Activated CD4-positive, alpha-beta T cell treated with anti-CD3 and anti-CD28 coated beads, Interleukin-2, amount 10 ng/mL, durations not matched to agents 24 days and 14 days (primary cell): ENCODE measurements around the gene EGFLAM. TPM values are rescaled to one million over a fixed set of nuclear protein-coding genes. Genes with fewer than 3 reads are reported as not detected.

ENCODE experiments used
- DNase-seq: peaks from one replicate; pipeline ENCODE4 v3.0.0; 2022
- H3K27ac Mint-ChIP-seq: one replicate; pipeline ENCODE4 v1.8.0; 2022; ENCODE audit warnings: mild to moderate bottlenecking, mixed read lengths
- H3K27me3 Mint-ChIP-seq: one replicate; pipeline ENCODE4 v1.8.0; 2022; ENCODE audit warnings: mixed read lengths
- H3K36me3 Mint-ChIP-seq: one replicate; pipeline ENCODE4 v1.8.0; 2022; ENCODE audit warnings: low read depth, mild to moderate bottlenecking, mixed read lengths
- H3K4me1 Mint-ChIP-seq: one replicate; pipeline ENCODE4 v1.8.0; 2021; ENCODE audit warnings: mixed read lengths
- H3K4me3 Mint-ChIP-seq: one replicate; pipeline ENCODE4 v1.8.0; 2022; ENCODE audit warnings: mild to moderate bottlenecking, moderate library complexity, mixed read lengths
- H3K9me3 Mint-ChIP-seq: one replicate; pipeline ENCODE4 v1.8.0; 2021; ENCODE audit warnings: mixed read lengths
- intact Hi-C: fragments of 100-400 bp; cut with micrococcal nuclease; formaldehyde crosslinking; loops from one replicate; pipeline ENCODE4 v1.15.1; 2023
- total RNA-seq: library from RNA; stranded (reverse); gene quantifications from 2 replicates; pipeline ENCODE4 v1.2.3, GENCODE V29; 2022

EGFLAM gene
- total RNA-seq, 1 donor from 2014 or later, result not detected

- Mint-ChIP-seq H3K4me3 (no peak overlapping the region), H3K9me3 (no peaks in the 10 kb centered on the region), H3K36me3 (no peaks in the 10 kb centered on the region), H3K4me1 (no peaks in the 10 kb centered on the region), H3K27me3 (peaks cover 2% of the 10 kb centered on the region), H3K27ac (no peak overlapping the region)
- intact Hi-C loops, result no loop called here
- DNase-seq, result no peak
Observed at GRCh38 chr5:38287124-38287523, 28.8 kb downstream of the EGFLAM start.

- Mint-ChIP-seq H3K27ac (no peak overlapping the region), H3K36me3 (no peaks in the 10 kb centered on the region), H3K4me1 (no peaks in the 10 kb centered on the region), H3K9me3 (no peaks in the 10 kb centered on the region), H3K27me3 (no peaks in the 10 kb centered on the region), H3K4me3 (no peak overlapping the region)
- no peak for DNase-seq
- intact Hi-C loops, result no loop called here
Observed at GRCh38 chr5:38289457-38289856, 31.1 kb downstream of the EGFLAM start.

- Mint-ChIP-seq H3K4me1 (no peaks in the 10 kb centered on the region), H3K36me3 (no peaks in the 10 kb centered on the region), H3K27ac (no peak overlapping the region), H3K27me3 (no peaks in the 10 kb centered on the region), H3K9me3 (no peaks in the 10 kb centered on the region), H3K4me3 (no peak overlapping the region)
- DNase-seq, result no peak
- intact Hi-C loops, result no loop called here
Observed at GRCh38 chr5:38290028-38290653, 31.8 kb downstream of the EGFLAM start.

- DNase-seq, result no peak
- Mint-ChIP-seq H3K4me3 (no peak overlapping the region), H3K27ac (no peak overlapping the region)
Observed at GRCh38 chr5:38291355-38291754, 33.0 kb downstream of the EGFLAM start.

GRCh38 chr5:38292228-38292627 lies 33.9 kb downstream of the EGFLAM start:
- Mint-ChIP-seq H3K4me3 (no peak overlapping the region), H3K27ac (no peak overlapping the region), H3K36me3 (no peaks in the 10 kb centered on the region), H3K27me3 (no peaks in the 10 kb centered on the region), H3K4me1 (no peaks in the 10 kb centered on the region), H3K9me3 (no peaks in the 10 kb centered on the region)
- no peak for DNase-seq
- intact Hi-C loops, result no loop called here

More at GRCh38 chr5:38291355-38291754, 33.0 kb downstream of the EGFLAM start:
- Mint-ChIP-seq H3K4me1 (no peaks in the 10 kb centered on the region), H3K36me3 (no peaks in the 10 kb centered on the region), H3K9me3 (no peaks in the 10 kb centered on the region), H3K27me3 (no peaks in the 10 kb centered on the region)
- intact Hi-C loops, result no loop called here

GRCh38 chr5:38295751-38296150 lies 37.4 kb downstream of the EGFLAM start:
- no peak overlapping the region for H3K4me3 Mint-ChIP-seq

GRCh38 chr5:38297830-38298608 lies 39.7 kb downstream of the EGFLAM start:
- Mint-ChIP-seq H3K9me3 (no peaks in the 10 kb centered on the region), H3K4me1 (no peaks in the 10 kb centered on the region), H3K27me3 (no peaks in the 10 kb centered on the region), H3K4me3 (no peak overlapping the region), H3K36me3 (no peaks in the 10 kb centered on the region), H3K27ac (no peak overlapping the region)
- intact Hi-C loops, result no loop called here
- no peak for DNase-seq

More at GRCh38 chr5:38295751-38296150, 37.4 kb downstream of the EGFLAM start:
- intact Hi-C loops, result no loop called here
- Mint-ChIP-seq H3K36me3 (no peaks in the 10 kb centered on the region), H3K4me1 (no peaks in the 10 kb centered on the region), H3K27me3 (no peaks in the 10 kb centered on the region), H3K27ac (no peak overlapping the region), H3K9me3 (no peaks in the 10 kb centered on the region)
- no peak for DNase-seq

GRCh38 chr5:38299585-38299984 lies 41.2 kb downstream of the EGFLAM start:
- H3K9me3 Mint-ChIP-seq, result peaks cover 3% of the 10 kb centered on the region
- H3K4me3 Mint-ChIP-seq, result no peak overlapping the region
- no peaks in the 10 kb centered on the region for H3K36me3 Mint-ChIP-seq
- H3K27me3 Mint-ChIP-seq, result no peaks in the 10 kb centered on the region
- H3K27ac Mint-ChIP-seq, result no peak overlapping the region
- H3K4me1 Mint-ChIP-seq, result no peaks in the 10 kb centered on the region
- intact Hi-C loops, result no loop called here
- no peak for DNase-seq

- no peaks in the 10 kb centered on the region for H3K27me3 Mint-ChIP-seq
- H3K27ac Mint-ChIP-seq, result no peak overlapping the region
- no peak overlapping the region for H3K4me3 Mint-ChIP-seq
- no peaks in the 10 kb centered on the region for H3K36me3 Mint-ChIP-seq
- H3K9me3 Mint-ChIP-seq, result peaks cover 11% of the 10 kb centered on the region
- no peaks in the 10 kb centered on the region for H3K4me1 Mint-ChIP-seq
- no peak for DNase-seq
- intact Hi-C loops, result no loop called here
Observed at GRCh38 chr5:38305148-38305547, 46.8 kb downstream of the EGFLAM start.

- no peak overlapping the region for H3K4me3 Mint-ChIP-seq
- H3K27ac Mint-ChIP-seq, result no peak overlapping the region
- H3K9me3 Mint-ChIP-seq, result peaks cover 11% of the 10 kb centered on the region
- no peaks in the 10 kb centered on the region for H3K27me3 Mint-ChIP-seq
- no peak for DNase-seq
- no peaks in the 10 kb centered on the region for H3K36me3 Mint-ChIP-seq
- no peaks in the 10 kb centered on the region for H3K4me1 Mint-ChIP-seq
- intact Hi-C loops, result no loop called here
Observed at GRCh38 chr5:38307845-38308244, 49.5 kb downstream of the EGFLAM start.

GRCh38 chr5:38316544-38317224 lies 58.3 kb downstream of the EGFLAM start:
- DNase-seq, result no peak
- H3K4me1 Mint-ChIP-seq, result no peaks in the 10 kb centered on the region
- intact Hi-C loops, result no loop called here
- H3K4me3 Mint-ChIP-seq, result no peak overlapping the region
- H3K27ac Mint-ChIP-seq, result no peak overlapping the region
- no peaks in the 10 kb centered on the region for H3K9me3 Mint-ChIP-seq
- no peaks in the 10 kb centered on the region for H3K36me3 Mint-ChIP-seq
- no peaks in the 10 kb centered on the region for H3K27me3 Mint-ChIP-seq

GRCh38 chr5:38317868-38318267 lies 59.5 kb downstream of the EGFLAM start:
- intact Hi-C loops, result no loop called here
- DNase-seq, result no peak
- Mint-ChIP-seq H3K27ac (no peak overlapping the region), H3K9me3 (no peaks in the 10 kb centered on the region), H3K4me3 (no peak overlapping the region), H3K27me3 (no peaks in the 10 kb centered on the region), H3K4me1 (no peaks in the 10 kb centered on the region), H3K36me3 (no peaks in the 10 kb centered on the region)

- no peaks in the 10 kb centered on the region for H3K4me1 Mint-ChIP-seq
- no peaks in the 10 kb centered on the region for H3K36me3 Mint-ChIP-seq
- H3K27ac Mint-ChIP-seq, result no peak overlapping the region
- DNase-seq, result no peak
- intact Hi-C loops, result no loop called here
- no peaks in the 10 kb centered on the region for H3K9me3 Mint-ChIP-seq
- no peak overlapping the region for H3K4me3 Mint-ChIP-seq
- no peaks in the 10 kb centered on the region for H3K27me3 Mint-ChIP-seq
Observed at GRCh38 chr5:38319491-38319890, 61.1 kb downstream of the EGFLAM start.

- intact Hi-C loops, result no loop called here
- H3K27me3 Mint-ChIP-seq, result no peaks in the 10 kb centered on the region
- H3K4me1 Mint-ChIP-seq, result no peaks in the 10 kb centered on the region
- no peak overlapping the region for H3K4me3 Mint-ChIP-seq
- no peak overlapping the region for H3K27ac Mint-ChIP-seq
- no peak for DNase-seq
- no peaks in the 10 kb centered on the region for H3K9me3 Mint-ChIP-seq
- no peaks in the 10 kb centered on the region for H3K36me3 Mint-ChIP-seq
Observed at GRCh38 chr5:38321978-38322377, 63.6 kb downstream of the EGFLAM start.
